Mesendoderm (in vitro differentiated cells): ENCODE results near the gene PLAGL2.

Experiments used
- DNase-seq: peaks from one replicate; pipeline ENCODE4 v3.0.0; 2013
- H2AK5ac ChIP-seq: 2 replicates; pipeline ENCODE4 v1.6.1; 2013; ENCODE audit warnings: low read length, inconsistent platforms
- H2BK120ac ChIP-seq: 2 replicates; pipeline ENCODE4 v1.6.1; 2013; ENCODE audit warnings: low read depth, mild to moderate bottlenecking, low read length, moderate library complexity, mixed read lengths
- H2BK15ac ChIP-seq: replicated peaks from 2 replicates; pipeline ENCODE4 v1.6.1; 2013; ENCODE audit warnings: low read depth, mild to moderate bottlenecking, moderate library complexity
- H2BK5ac ChIP-seq: 2 replicates; pipeline ENCODE4 v1.6.1; 2013; ENCODE audit warnings: low read length, inconsistent platforms
- H3K18ac ChIP-seq: 2 replicates; pipeline ENCODE4 v1.6.1; 2013; ENCODE audit warnings: mild to moderate bottlenecking, low read length, mixed read lengths
- H3K23ac ChIP-seq: one replicate; pipeline ENCODE4 v1.6.1; 2013; ENCODE audit warnings: low read length
- H3K27ac ChIP-seq: 2 replicates; pipeline ENCODE4 v1.5.1; 2013; ENCODE audit warnings: low read depth, mild to moderate bottlenecking, inconsistent platforms, low read length, moderate library complexity
- H3K27me3 ChIP-seq: 2 replicates; pipeline ENCODE4 v1.6.1; 2013; ENCODE audit warnings: low read length, control low read depth, mild to moderate bottlenecking, inconsistent platforms; ENCODE audit not compliant: insufficient read depth, poor library complexity
- H3K36me3 ChIP-seq: 2 replicates; pipeline ENCODE4 v1.6.1; 2013; ENCODE audit warnings: low read length, inconsistent platforms; ENCODE audit not compliant: control insufficient read depth, insufficient read depth
- H3K4ac ChIP-seq: one replicate; pipeline ENCODE4 v1.6.1; 2013; ENCODE audit warnings: low read depth, mild to moderate bottlenecking, low read length, moderate library complexity
- H3K4me1 ChIP-seq: 2 replicates; pipeline ENCODE4 v1.6.1; 2013; ENCODE audit warnings: low read depth, low read length, inconsistent platforms; ENCODE audit not compliant: control insufficient read depth
- H3K4me2 ChIP-seq: 2 replicates; pipeline ENCODE4 v1.6.1; 2013; ENCODE audit warnings: low read length
- H3K4me3 ChIP-seq: 2 replicates; pipeline ENCODE4 v1.5.1; 2013; ENCODE audit warnings: mild to moderate bottlenecking, low read length
- H3K56ac ChIP-seq: one replicate; pipeline ENCODE4 v1.6.1; 2013; ENCODE audit warnings: low read length
- H3K79me1 ChIP-seq: 2 replicates; pipeline ENCODE4 v1.6.1; 2013; ENCODE audit warnings: low read length, inconsistent platforms
- H3K79me2 ChIP-seq: 2 replicates; pipeline ENCODE4 v1.6.1; 2013; ENCODE audit warnings: mild to moderate bottlenecking, low read length; ENCODE audit not compliant: control insufficient read depth, insufficient read depth
- H3K9ac ChIP-seq: 2 replicates; pipeline ENCODE4 v1.6.1; 2013; ENCODE audit warnings: low read length, inconsistent platforms
- H4K5ac ChIP-seq: one replicate; pipeline ENCODE4 v1.6.1; 2013; ENCODE audit warnings: low read length
- H4K8ac ChIP-seq: one replicate; pipeline ENCODE4 v1.6.1; 2013; ENCODE audit warnings: low read depth, mild to moderate bottlenecking, control low read depth, low read length, moderate library complexity
- WGBS: extraction: QIAGEN DNeasy Blood & Tissue Kit; methylation state at CpG from one replicate; pipeline ENCODE4 v1.1.7; 2013; ENCODE audit warnings: low lambda C conversion rate, missing lambda C conversion rate; ENCODE audit not compliant: insufficient coverage; ENCODE audit errors: extremely low coverage; 5-methylcytosine and 5-hydroxymethylcytosine counted together

PLAGL2 gene

DNA sequence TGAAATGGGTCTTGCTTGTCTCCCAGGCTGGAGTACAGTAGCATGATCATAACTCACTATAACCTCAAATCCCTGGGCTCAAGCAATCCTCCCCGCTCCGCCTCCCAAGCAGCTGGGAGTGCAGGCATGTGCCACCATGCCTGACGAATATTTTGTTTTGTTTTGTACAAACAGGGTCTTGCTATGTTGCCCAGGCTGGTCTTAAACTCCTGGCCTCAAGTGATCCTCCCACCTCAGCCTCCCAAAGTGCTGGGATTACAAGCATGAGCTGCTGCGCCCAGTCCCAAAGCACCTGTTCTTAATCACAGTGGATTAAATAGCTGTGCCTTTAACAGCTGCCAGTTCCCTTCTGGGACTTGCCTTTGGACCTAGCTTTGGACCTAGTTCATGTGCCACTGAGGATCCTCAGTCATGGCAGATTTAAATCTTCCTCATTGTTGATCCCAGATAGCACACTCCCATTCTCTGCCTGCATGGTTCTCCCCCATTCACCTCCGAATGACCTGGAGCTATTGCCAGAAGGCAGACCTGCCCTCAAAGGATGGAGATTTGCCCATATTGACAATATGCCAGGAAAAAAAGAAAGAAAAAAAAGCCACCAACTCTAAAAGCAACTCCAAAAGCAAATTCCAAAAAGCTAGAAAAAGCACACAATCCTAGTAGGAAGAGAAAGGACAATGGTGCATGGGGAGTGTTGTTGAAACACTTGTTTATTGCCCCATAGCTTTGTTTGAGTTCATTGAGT lies 10.8 kb upstream of the PLAGL2 start:
- no peak overlapping the region for H4K5ac ChIP-seq
- no peak overlapping the region for H2BK120ac ChIP-seq
- H3K4me3 ChIP-seq = no peak overlapping the region
- no peak overlapping the region for H3K4me2 ChIP-seq
- no peak for DNase-seq
- H2BK15ac ChIP-seq = no peak overlapping the region
- no peaks in the 10 kb centered on the region for H3K79me1 ChIP-seq
- H3K18ac ChIP-seq = no peak overlapping the region
- no peaks in the 10 kb centered on the region for H3K27me3 ChIP-seq
- peaks cover 3% of the 10 kb centered on the region for H3K36me3 ChIP-seq
- no peak overlapping the region for H3K23ac ChIP-seq
- no peaks in the 10 kb centered on the region for H3K4me1 ChIP-seq
- no peak overlapping the region for H2AK5ac ChIP-seq
- no peak overlapping the region for H3K27ac ChIP-seq
- H3K4ac ChIP-seq = no peak overlapping the region
- H3K56ac ChIP-seq = no peak overlapping the region
- H3K79me2 ChIP-seq = no peaks in the 10 kb centered on the region
- no peak overlapping the region for H3K9ac ChIP-seq
- H4K8ac ChIP-seq = no peak overlapping the region
- H2BK5ac ChIP-seq = no peak overlapping the region
- no CpG with 5 or more reads among the region's 5 CpGs for WGBS

DNA sequence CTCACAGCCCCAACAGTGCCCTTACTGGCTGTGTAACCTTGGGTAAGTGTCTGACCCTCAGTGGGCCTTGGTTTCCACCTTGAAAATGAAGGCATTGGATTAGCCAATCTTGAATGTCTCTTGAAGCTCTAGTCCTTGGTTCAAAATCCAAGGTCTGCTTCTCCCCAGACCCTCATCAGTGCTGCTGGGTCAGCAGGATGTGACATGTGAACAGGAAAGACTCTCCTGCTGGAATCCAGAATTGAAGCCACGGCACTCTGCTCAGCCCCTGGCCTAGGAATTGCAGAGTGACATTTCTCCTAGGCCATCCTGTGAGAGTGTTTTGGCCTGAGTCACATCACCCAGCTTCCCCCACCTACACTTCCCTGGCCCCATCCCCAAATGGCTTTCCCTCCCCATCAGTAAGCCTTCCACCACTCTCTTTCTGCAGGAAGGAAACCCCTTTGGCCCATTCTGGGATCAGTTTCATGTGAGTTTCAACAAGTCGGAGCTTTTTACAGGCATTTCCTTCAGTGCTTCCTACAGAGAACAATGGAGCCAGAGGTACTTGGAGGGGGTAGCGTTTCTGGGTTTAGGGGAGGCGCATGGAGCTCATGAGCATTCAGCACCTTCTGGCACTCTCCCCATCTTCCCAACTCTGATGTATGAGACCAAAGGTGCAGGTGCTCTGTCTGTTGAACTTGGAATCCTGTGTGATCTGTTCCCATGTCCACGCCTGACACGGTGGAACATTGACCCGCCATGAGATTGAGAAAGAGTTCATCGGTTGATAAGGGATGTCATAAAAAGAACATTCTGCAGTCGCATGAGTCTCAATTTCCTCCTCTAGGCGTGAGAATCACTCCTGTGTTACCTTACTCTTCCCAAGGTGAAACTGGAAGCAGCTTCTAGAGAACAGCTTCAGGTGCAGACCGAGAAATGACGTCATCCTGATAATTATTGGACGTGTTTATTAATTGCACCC lies 8.9 kb upstream of the PLAGL2 start:
- no CpG with 5 or more reads among the region's 13 CpGs for WGBS
- no peak overlapping the region for H4K5ac ChIP-seq

DNA sequence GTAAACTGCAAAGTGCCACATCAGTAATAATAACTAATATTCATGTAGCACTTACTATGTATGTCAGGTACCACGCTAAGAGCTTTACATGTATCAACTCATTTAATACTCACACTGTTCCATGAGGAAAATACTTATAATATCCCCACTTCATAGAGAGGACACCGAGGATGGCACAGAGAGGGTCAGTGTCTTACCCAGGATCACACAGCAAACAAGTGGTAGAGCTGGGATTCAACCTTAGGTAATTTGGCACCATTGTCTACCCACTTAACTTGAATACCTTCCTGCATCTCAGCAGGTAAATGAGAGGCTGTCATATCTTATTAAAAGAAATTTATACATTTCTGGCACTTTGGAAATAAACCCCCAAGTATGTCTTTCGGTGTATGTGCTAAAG lies 8.2 kb upstream of the PLAGL2 start:
- Histone ChIP-seq H3K9ac (no peak overlapping the region), H3K23ac (no peak overlapping the region), H3K18ac (no peak overlapping the region), H2BK5ac (no peak overlapping the region), H3K4me1 (no peaks in the 10 kb centered on the region), H3K79me1 (no peaks in the 10 kb centered on the region), H4K5ac (no peak overlapping the region), H3K27ac (no peak overlapping the region), H3K4me3 (no peak overlapping the region), H2AK5ac (no peak overlapping the region), H3K79me2 (no peaks in the 10 kb centered on the region), H3K36me3 (peaks cover 3% of the 10 kb centered on the region), H3K4ac (no peak overlapping the region), H3K27me3 (no peaks in the 10 kb centered on the region), H3K56ac (no peak overlapping the region), H2BK120ac (no peak overlapping the region), H3K4me2 (no peak overlapping the region), H4K8ac (no peak overlapping the region), H2BK15ac (no peak overlapping the region)
- DNase-seq = no peak
- WGBS = no CpG with 5 or more reads among the region's 3 CpGs

More for the DNA sequence above, 8.9 kb upstream of the PLAGL2 start:
- no peak overlapping the region for H2BK5ac ChIP-seq
- no peak overlapping the region for H4K8ac ChIP-seq
- H2BK120ac ChIP-seq = no peak overlapping the region
- H2AK5ac ChIP-seq = no peak overlapping the region
- H3K79me2 ChIP-seq = no peaks in the 10 kb centered on the region
- no peak overlapping the region for H3K56ac ChIP-seq
- H3K27me3 ChIP-seq = no peaks in the 10 kb centered on the region
- H3K4me2 ChIP-seq = no peak overlapping the region
- peaks cover 3% of the 10 kb centered on the region for H3K36me3 ChIP-seq
- no peaks in the 10 kb centered on the region for H3K4me1 ChIP-seq
- no peak overlapping the region for H3K27ac ChIP-seq
- no peak overlapping the region for H3K18ac ChIP-seq
- H3K4me3 ChIP-seq = no peak overlapping the region
- no peak overlapping the region for H3K4ac ChIP-seq
- DNase-seq = no peak
- no peaks in the 10 kb centered on the region for H3K79me1 ChIP-seq
- no peak overlapping the region for H2BK15ac ChIP-seq
- H3K23ac ChIP-seq = no peak overlapping the region
- no peak overlapping the region for H3K9ac ChIP-seq

DNA sequence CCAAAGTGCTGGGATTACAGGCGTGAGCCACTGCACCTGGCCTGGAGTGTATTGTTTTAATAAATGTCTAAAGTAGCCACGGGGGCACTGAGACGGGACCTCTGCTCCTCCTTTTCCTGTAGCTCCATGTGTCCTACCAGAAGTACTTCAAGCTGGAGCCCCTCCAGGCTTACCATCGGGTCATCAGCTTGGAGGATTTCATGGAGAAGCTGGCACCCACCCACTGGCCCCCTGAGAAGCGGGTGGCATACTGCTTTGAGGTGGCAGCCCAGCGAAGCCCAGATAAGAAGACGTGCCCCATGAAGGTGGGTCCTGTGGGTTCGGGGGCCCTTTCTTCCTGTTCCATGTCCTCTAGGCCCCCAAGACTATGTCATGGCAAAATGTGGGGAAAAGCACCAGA lies 7.6 kb upstream of the PLAGL2 start:
- Histone ChIP-seq H3K4me3 (no peak overlapping the region), H3K27ac (no peak overlapping the region), H2BK15ac (no peak overlapping the region), H3K79me2 (no peaks in the 10 kb centered on the region), H3K23ac (no peak overlapping the region), H3K56ac (no peak overlapping the region), H3K4ac (no peak overlapping the region), H3K4me2 (no peak overlapping the region), H3K27me3 (no peaks in the 10 kb centered on the region), H4K8ac (no peak overlapping the region), H3K18ac (no peak overlapping the region), H3K36me3 (peaks cover 4% of the 10 kb centered on the region), H3K79me1 (no peaks in the 10 kb centered on the region), H2BK5ac (no peak overlapping the region), H2BK120ac (no peak overlapping the region), H4K5ac (no peak overlapping the region), H3K9ac (no peak overlapping the region), H2AK5ac (no peak overlapping the region), H3K4me1 (no peaks in the 10 kb centered on the region)
- WGBS = no CpG with 5 or more reads among the region's 8 CpGs
- no peak for DNase-seq

DNA sequence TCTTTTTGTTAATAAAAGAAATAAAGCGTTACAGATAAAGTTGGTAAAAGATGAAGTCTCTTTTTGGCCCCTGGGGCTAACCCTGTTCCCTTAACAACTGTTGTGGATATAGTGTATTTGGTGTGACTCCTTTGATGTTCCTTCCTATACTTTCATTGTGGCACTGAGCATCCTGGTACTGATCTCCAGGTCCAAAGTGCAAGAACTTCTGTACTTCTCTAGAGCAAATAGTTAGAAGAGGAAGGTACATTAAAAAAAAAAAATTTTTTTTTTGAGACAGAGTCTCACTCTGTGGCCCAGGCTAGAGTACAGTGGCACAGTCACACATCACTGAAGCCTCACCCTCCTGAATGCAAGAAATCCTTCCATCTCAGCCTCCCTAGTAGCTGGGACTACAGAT lies 6.3 kb upstream of the PLAGL2 start:
- no CpG with 5 or more reads among the region's 1 CpG for WGBS

More for the DNA sequence above, 6.3 kb upstream of the PLAGL2 start:
- Histone ChIP-seq H3K4me1 (no peaks in the 10 kb centered on the region), H3K36me3 (peaks cover 5% of the 10 kb centered on the region), H2BK120ac (no peak overlapping the region), H4K8ac (no peak overlapping the region), H3K4me2 (no peak overlapping the region), H3K27ac (no peak overlapping the region), H3K4me3 (no peak overlapping the region), H3K27me3 (no peaks in the 10 kb centered on the region), H2AK5ac (no peak overlapping the region), H3K18ac (no peak overlapping the region), H3K56ac (no peak overlapping the region), H3K9ac (no peak overlapping the region), H2BK15ac (no peak overlapping the region), H2BK5ac (no peak overlapping the region), H3K4ac (no peak overlapping the region), H4K5ac (no peak overlapping the region), H3K79me2 (no peaks in the 10 kb centered on the region), H3K79me1 (peaks cover 3% of the 10 kb centered on the region), H3K23ac (no peak overlapping the region)
- DNase-seq = no peak
